IPS-20b (cell line): Measurements from ENCODE around the gene ADA.

ENCODE experiments used
- H3K27ac ChIP-seq: one replicate; pipeline ENCODE4 v1.5.1; 2013; ENCODE audit warnings: low read length
- H3K27me3 ChIP-seq: 2 replicates; pipeline ENCODE4 v1.6.1; 2013; ENCODE audit warnings: mild to moderate bottlenecking, low read length, inconsistent platforms; ENCODE audit not compliant: insufficient read depth
- H3K36me3 ChIP-seq: 2 replicates; pipeline ENCODE4 v1.6.1; 2013; ENCODE audit warnings: low read depth, mild to moderate bottlenecking, inconsistent platforms, low read length, moderate library complexity; ENCODE audit not compliant: insufficient read depth
- H3K4me1 ChIP-seq: 2 replicates; pipeline ENCODE4 v1.6.1; 2013; ENCODE audit warnings: mild to moderate bottlenecking, control low read depth, inconsistent platforms, low read length, moderate library complexity; ENCODE audit not compliant: insufficient read depth
- H3K4me3 ChIP-seq: 2 replicates; pipeline ENCODE4 v1.5.1; 2013; ENCODE audit warnings: mild to moderate bottlenecking, low read length, inconsistent platforms
- H3K9ac ChIP-seq: 2 replicates; pipeline ENCODE4 v1.6.1; 2013; ENCODE audit warnings: low read depth, mild to moderate bottlenecking, inconsistent platforms, low read length, moderate library complexity
- H3K9me3 ChIP-seq: 2 replicates; pipeline ENCODE4 v1.6.1; 2013; ENCODE audit warnings: mild to moderate bottlenecking, low read depth, low read length, inconsistent platforms; ENCODE audit not compliant: insufficient read depth

ADA gene

GRCh38 chr20:44606725-44607441, 44.6 kb downstream of the ADA start:
- H3K4me1 ChIP-seq = peaks cover 8% of the 10 kb centered on the region
- H3K27ac ChIP-seq = no peak overlapping the region
- H3K36me3 ChIP-seq = no peaks in the 10 kb centered on the region
- H3K9me3 ChIP-seq = no peaks in the 10 kb centered on the region
- H3K27me3 ChIP-seq = no peaks in the 10 kb centered on the region
- no peak overlapping the region for H3K9ac ChIP-seq
- H3K4me3 ChIP-seq = no peak overlapping the region

- Histone ChIP-seq H3K9me3 (no peaks in the 10 kb centered on the region), H3K27me3 (no peaks in the 10 kb centered on the region), H3K9ac (no peak overlapping the region), H3K4me1 (peaks cover 3% of the 10 kb centered on the region), H3K4me3 (no peak overlapping the region), H3K27ac (no peak overlapping the region), H3K36me3 (no peaks in the 10 kb centered on the region)
Observed at GRCh38 chr20:44603327-44603726, 48.2 kb downstream of the ADA start.

DNA sequence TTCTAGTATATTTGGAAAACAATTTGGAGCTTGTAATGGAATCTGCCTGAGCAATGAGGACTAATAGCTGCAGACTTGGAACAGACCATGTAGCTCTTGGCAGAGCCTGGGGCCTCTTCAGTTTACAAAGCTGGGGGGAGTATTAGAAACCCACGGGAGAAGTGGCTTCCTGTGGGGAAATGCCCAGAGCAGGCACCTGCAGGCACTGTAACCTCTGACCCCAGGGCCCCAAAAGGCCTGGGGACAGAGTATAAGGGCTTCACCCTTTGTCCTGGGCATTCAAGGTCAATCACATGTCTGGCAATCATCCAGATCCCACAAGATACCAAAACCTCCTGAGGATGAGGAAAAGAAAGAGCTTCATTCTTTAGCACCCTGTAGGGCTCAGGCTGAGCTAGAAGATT, 49.7 kb downstream of the ADA start:
- no peaks in the 10 kb centered on the region for H3K9me3 ChIP-seq
- H3K36me3 ChIP-seq = no peaks in the 10 kb centered on the region
- H3K4me3 ChIP-seq = no peak overlapping the region
- H3K27ac ChIP-seq = no peak overlapping the region
- peaks cover 18% of the 10 kb centered on the region for H3K4me1 ChIP-seq
- H3K27me3 ChIP-seq = no peaks in the 10 kb centered on the region
- H3K9ac ChIP-seq = no peak overlapping the region

DNA sequence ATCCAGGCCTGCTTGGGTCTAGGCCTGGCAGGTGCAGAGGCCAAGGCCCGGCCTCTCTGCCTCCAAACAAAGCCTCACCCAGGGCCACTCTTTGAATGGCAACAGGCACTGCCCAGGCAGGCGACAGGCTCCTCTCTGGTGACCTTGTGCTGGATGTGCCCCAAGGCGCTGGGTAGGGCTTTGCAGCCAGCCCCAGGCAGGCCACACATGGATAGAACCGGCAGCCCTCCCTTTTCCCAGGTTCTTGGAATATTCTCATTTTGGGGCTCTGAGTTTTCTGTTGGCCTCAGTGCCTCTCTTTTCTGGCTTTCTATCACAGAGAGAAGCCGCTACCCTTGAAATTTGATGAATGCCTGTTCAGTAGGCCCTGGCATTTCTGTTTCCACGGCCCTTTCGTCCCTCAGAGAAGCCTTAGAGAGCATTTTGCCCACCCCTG, 50.2 kb downstream of the ADA start:
- Histone ChIP-seq H3K27me3 (no peaks in the 10 kb centered on the region), H3K4me1 (peaks cover 20% of the 10 kb centered on the region), H3K27ac (no peak overlapping the region), H3K9me3 (no peaks in the 10 kb centered on the region), H3K4me3 (no peak overlapping the region), H3K36me3 (no peaks in the 10 kb centered on the region), H3K9ac (no peak overlapping the region)

DNA sequence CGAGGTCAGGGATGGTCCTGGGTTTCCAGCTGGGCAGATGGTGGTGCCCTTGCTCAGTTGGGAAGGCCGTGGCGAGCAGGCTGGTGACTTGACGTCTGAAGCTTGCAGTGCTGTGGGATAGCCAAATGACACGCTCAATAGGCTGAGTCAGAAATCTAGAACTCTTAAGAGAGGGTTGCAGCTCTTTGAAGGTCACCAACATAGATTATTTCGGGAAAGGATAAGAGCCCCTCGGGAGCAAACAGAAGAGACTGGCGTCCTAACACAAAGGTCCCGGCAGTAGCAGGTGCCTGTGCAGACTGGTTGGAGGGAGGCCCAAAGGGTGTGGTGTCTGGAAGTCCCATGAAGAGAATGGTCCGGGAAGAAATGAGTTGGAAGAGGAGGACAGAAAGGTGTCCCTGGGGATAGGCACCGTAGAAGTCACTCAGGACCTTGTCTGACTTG, 50.7 kb downstream of the ADA start:
- H3K4me1 ChIP-seq = peaks cover 20% of the 10 kb centered on the region
- no peaks in the 10 kb centered on the region for H3K9me3 ChIP-seq
- H3K36me3 ChIP-seq = no peaks in the 10 kb centered on the region
- no peak overlapping the region for H3K9ac ChIP-seq
- H3K4me3 ChIP-seq = no peak overlapping the region
- no peaks in the 10 kb centered on the region for H3K27me3 ChIP-seq
- H3K27ac ChIP-seq = no peak overlapping the region

DNA sequence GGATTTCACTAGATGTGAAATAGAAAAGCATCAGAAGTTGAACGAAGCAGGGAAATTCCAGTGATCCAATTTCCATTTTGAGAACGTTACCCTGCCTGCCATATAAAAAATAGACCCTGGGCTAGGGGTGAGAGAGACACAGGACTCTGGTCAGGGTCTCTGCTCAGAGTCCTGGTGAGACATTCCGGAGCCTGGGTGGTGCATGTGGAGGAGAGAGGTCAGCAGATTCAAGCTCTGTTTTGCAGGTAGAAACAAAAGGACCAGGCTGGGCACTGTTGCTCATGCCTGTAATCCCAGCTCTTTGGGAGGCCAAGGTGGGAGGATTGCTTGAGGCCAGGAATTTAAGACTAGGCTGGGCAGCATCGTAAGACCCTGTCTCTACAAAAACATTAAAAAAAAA, 51.2 kb downstream of the ADA start:
- peaks cover 20% of the 10 kb centered on the region for H3K4me1 ChIP-seq

GRCh38 chr20:44599715-44600114, 51.8 kb downstream of the ADA start:
- no peak overlapping the region for H3K27ac ChIP-seq

More for the DNA sequence above, 51.2 kb downstream of the ADA start:
- Histone ChIP-seq H3K27me3 (no peaks in the 10 kb centered on the region), H3K9ac (no peak overlapping the region), H3K9me3 (no peaks in the 10 kb centered on the region), H3K36me3 (no peaks in the 10 kb centered on the region), H3K4me3 (no peak overlapping the region), H3K27ac (no peak overlapping the region)

DNA sequence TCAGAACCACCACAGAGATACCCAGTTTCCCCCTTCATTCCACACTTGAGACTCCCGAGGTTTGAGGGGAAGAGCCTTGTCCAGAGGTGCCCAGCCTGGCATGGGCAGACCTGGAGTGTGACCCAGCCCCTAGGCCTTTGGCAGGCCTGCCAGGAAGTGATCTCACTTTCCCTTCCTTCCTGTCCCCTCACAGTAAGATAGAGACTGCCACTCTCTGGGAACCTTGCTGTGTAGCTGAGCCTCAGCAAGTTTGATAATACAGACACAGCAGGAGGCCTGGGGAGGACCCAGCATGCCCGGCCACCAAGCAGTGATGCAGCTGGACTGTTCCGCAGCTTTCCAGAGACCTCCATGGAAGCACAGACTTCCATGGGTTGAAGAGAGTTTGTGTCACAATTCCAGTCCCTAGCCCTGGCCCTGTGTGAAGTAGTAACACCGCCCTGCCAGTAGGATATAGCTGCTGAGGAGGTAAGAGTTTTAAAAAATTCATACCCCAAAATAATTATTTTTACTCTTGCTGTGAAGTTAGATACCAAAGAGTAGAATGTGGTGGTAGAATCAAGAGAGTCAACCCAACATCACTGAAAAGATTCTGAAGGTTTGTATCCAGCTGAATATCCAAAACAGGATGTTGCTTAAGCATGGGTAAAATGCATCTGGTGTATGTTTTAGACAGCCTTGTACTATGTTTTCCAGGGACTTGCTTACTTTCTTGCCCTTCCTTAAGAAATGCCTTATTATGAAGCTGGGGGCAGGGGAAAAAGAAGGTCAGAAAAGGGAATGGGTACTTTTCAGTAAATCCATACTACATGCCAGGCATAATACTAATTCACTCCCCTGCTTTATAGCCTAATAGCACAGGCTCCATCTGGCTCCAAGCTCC, 52.8 kb downstream of the ADA start:
- Histone ChIP-seq H3K36me3 (no peaks in the 10 kb centered on the region), H3K9ac (no peak overlapping the region), H3K27ac (no peak overlapping the region), H3K4me1 (peaks cover 20% of the 10 kb centered on the region), H3K9me3 (no peaks in the 10 kb centered on the region), H3K27me3 (no peaks in the 10 kb centered on the region), H3K4me3 (no peak overlapping the region)

More at GRCh38 chr20:44599715-44600114, 51.8 kb downstream of the ADA start:
- Histone ChIP-seq H3K4me3 (no peak overlapping the region), H3K9me3 (no peaks in the 10 kb centered on the region), H3K36me3 (no peaks in the 10 kb centered on the region), H3K27me3 (no peaks in the 10 kb centered on the region), H3K9ac (no peak overlapping the region), H3K4me1 (peaks cover 20% of the 10 kb centered on the region)

- H3K9ac ChIP-seq = no peak overlapping the region
- H3K9me3 ChIP-seq = no peaks in the 10 kb centered on the region
- H3K4me3 ChIP-seq = no peak overlapping the region
- H3K4me1 ChIP-seq = peaks cover 20% of the 10 kb centered on the region
- H3K36me3 ChIP-seq = no peaks in the 10 kb centered on the region
- no peak overlapping the region for H3K27ac ChIP-seq
- no peaks in the 10 kb centered on the region for H3K27me3 ChIP-seq
Observed at GRCh38 chr20:44597930-44598329, 53.6 kb downstream of the ADA start.

GRCh38 chr20:44597516-44597915, 54.0 kb downstream of the ADA start:
- Histone ChIP-seq H3K9ac (no peak overlapping the region), H3K36me3 (no peaks in the 10 kb centered on the region), H3K27ac (no peak overlapping the region), H3K4me1 (peaks cover 20% of the 10 kb centered on the region), H3K27me3 (no peaks in the 10 kb centered on the region), H3K4me3 (peak overlapping the region; percentile 30; the same call in 1 of the 2 replicates), H3K9me3 (no peaks in the 10 kb centered on the region)

DNA sequence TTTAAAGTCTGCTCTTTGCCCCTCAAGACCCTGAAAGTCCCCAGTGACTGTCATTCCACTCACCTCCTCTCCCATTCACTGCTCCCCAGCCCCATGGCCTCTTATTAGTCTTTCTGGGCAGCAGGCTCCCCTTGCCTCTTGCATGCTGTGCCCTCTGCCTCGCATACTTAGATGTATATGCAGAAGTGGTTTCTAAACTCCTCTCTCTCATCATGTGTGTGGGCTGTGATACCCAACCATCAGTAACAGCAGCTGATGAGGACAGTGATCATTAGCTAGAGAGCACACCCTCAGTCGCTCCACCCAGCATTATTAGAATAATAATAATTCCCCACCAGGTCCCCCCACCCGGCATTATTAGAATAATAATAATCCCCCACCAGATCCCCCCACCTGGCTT, 54.6 kb downstream of the ADA start:
- H3K4me3 ChIP-seq = no peak overlapping the region; the same call in 1 of the 2 replicates
- no peaks in the 10 kb centered on the region for H3K9me3 ChIP-seq
- no peaks in the 10 kb centered on the region for H3K36me3 ChIP-seq
- no peak overlapping the region for H3K9ac ChIP-seq
- no peaks in the 10 kb centered on the region for H3K27me3 ChIP-seq
- H3K4me1 ChIP-seq = peaks cover 20% of the 10 kb centered on the region
- no peak overlapping the region for H3K27ac ChIP-seq

- Histone ChIP-seq H3K9ac (no peak overlapping the region), H3K27me3 (no peaks in the 10 kb centered on the region), H3K4me3 (no peak overlapping the region), H3K4me1 (peaks cover 20% of the 10 kb centered on the region), H3K36me3 (no peaks in the 10 kb centered on the region), H3K9me3 (no peaks in the 10 kb centered on the region), H3K27ac (no peak overlapping the region)
Observed at GRCh38 chr20:44596010-44596409, 55.5 kb downstream of the ADA start.
